Panc1 (cell line): Measurements from ENCODE around the gene NOTCH2.

Experiments used
- CTCF ChIP-seq: fragments of 450-650 bp; IDR thresholded peaks from 2 replicates; pipeline ENCODE4 v1.5.1; 2017; ENCODE audit warnings: mild to moderate bottlenecking
- TF ChIP-seq, protein P1 (sequence below), 2 experiments: IDR thresholded peaks; 2 replicates each; pipeline ENCODE4 v1.6.1; 2011 to 2012; ENCODE audit warnings: low read depth in 2 of 2, control low read depth in 1 of 2, low read length in 1 of 2, mild to moderate bottlenecking in 1 of 2, moderate library complexity in 1 of 2; ENCODE audit not compliant: insufficient read depth in 1 of 2

- no peak for TF ChIP-seq CTCF
- TF ChIP-seq, protein P1, sequence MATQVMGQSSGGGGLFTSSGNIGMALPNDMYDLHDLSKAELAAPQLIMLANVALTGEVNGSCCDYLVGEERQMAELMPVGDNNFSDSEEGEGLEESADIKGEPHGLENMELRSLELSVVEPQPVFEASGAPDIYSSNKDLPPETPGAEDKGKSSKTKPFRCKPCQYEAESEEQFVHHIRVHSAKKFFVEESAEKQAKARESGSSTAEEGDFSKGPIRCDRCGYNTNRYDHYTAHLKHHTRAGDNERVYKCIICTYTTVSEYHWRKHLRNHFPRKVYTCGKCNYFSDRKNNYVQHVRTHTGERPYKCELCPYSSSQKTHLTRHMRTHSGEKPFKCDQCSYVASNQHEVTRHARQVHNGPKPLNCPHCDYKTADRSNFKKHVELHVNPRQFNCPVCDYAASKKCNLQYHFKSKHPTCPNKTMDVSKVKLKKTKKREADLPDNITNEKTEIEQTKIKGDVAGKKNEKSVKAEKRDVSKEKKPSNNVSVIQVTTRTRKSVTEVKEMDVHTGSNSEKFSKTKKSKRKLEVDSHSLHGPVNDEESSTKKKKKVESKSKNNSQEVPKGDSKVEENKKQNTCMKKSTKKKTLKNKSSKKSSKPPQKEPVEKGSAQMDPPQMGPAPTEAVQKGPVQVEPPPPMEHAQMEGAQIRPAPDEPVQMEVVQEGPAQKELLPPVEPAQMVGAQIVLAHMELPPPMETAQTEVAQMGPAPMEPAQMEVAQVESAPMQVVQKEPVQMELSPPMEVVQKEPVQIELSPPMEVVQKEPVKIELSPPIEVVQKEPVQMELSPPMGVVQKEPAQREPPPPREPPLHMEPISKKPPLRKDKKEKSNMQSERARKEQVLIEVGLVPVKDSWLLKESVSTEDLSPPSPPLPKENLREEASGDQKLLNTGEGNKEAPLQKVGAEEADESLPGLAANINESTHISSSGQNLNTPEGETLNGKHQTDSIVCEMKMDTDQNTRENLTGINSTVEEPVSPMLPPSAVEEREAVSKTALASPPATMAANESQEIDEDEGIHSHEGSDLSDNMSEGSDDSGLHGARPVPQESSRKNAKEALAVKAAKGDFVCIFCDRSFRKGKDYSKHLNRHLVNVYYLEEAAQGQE (IDR thresholded peaks at IDR 0.05; ENCODE audit: insufficient read depth in 1 of 2, low read depth in 2 of 2, low read length in 1 of 2) = no peak
These were observed 84.7 kb downstream of the NOTCH2 start for GRCh38 chr1:119984771-119985170.
